ENCODE data around the gene ALKBH6.

ALKBH6 gene

GRCh38 chr19:36008336-36008978 lies 5.6 kb downstream of the ALKBH6 start, which contains the start of gene SYNE4:
SYNE4 (minus strand) TSS chr19:36008813; CDS start chr19:36008681, 132 bp downstream.
- Histone ChIP-seq H3K9ac (ENCODE audit: low read depth, low read length) (peak within 1 kb of the TSS; percentile 47; the same call in 1 of the 2 replicates), H3K36me3 (ENCODE audit: control insufficient read depth, insufficient read depth, low read length) (no peaks in the 10 kb centered on the region), H3K9me3 (ENCODE audit: control insufficient read depth, insufficient read depth, low read length) (no peaks in the 10 kb centered on the region), H3K27me3 (ENCODE audit: control insufficient read depth, insufficient read depth, low read length) (no peaks in the 10 kb centered on the region), H3K4me3 (ENCODE audit: low read depth, low read length) (peak within 1 kb of the TSS; percentile 60), H3K4me1 (ENCODE audit: control insufficient read depth, insufficient read depth, low read length) (peaks cover 4% of the 10 kb centered on the region; the same call in 1 of the 2 replicates), H3K27ac (ENCODE audit: low read depth, low read length) (peak within 1 kb of the TSS; percentile 37)

- no peak overlapping the region for H3K9ac ChIP-seq (ENCODE audit: low read depth, low read length)
- H3K4me1 ChIP-seq (ENCODE audit: control insufficient read depth, insufficient read depth, low read length): no peaks in the 10 kb centered on the region; the same call in 1 of the 2 replicates
Measured at GRCh38 chr19:36006955-36007354, 7.1 kb downstream of the ALKBH6 start.

DNA sequence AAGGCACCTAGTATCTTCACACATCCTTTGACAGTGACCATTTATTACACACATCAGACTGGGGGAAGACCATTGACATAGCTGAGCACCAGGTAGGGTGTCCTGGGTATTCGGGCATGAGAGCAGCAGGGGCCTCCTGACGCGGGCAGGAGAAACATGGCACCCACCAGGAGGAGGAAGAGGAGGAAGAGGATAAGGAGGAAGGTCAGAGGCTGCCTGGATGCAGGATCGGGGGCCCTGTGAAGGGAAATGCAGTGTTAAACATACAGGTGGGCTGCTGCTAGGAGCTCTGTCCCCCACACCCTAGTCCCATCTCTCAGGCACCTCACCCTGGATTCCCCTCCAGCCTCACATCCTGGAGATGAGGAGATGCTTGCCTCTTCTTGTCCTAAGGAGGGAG lies 10.7 kb downstream of the ALKBH6 start:
- no peaks in the 10 kb centered on the region for H3K36me3 ChIP-seq (ENCODE audit: control insufficient read depth, insufficient read depth, low read length)
- H3K27ac ChIP-seq (ENCODE audit: low read depth, low read length): no peak overlapping the region
- no peak overlapping the region for H3K9ac ChIP-seq (ENCODE audit: low read depth, low read length)
- no peaks in the 10 kb centered on the region for H3K27me3 ChIP-seq (ENCODE audit: control insufficient read depth, insufficient read depth, low read length)
- H3K4me1 ChIP-seq (ENCODE audit: control insufficient read depth, insufficient read depth, low read length): no peaks in the 10 kb centered on the region; the same call in 1 of the 2 replicates
- no peak overlapping the region for H3K4me3 ChIP-seq (ENCODE audit: low read depth, low read length)
- H3K9me3 ChIP-seq (ENCODE audit: control insufficient read depth, insufficient read depth, low read length): no peaks in the 10 kb centered on the region

More at GRCh38 chr19:36006955-36007354, 7.1 kb downstream of the ALKBH6 start:
- Histone ChIP-seq H3K36me3 (ENCODE audit: control insufficient read depth, insufficient read depth, low read length) (no peaks in the 10 kb centered on the region), H3K27ac (ENCODE audit: low read depth, low read length) (no peak overlapping the region), H3K4me3 (ENCODE audit: low read depth, low read length) (no peak overlapping the region), H3K27me3 (ENCODE audit: control insufficient read depth, insufficient read depth, low read length) (no peaks in the 10 kb centered on the region), H3K9me3 (ENCODE audit: control insufficient read depth, insufficient read depth, low read length) (no peaks in the 10 kb centered on the region)

- H3K9ac ChIP-seq (ENCODE audit: low read depth, low read length): no peak overlapping the region
- H3K36me3 ChIP-seq (ENCODE audit: control insufficient read depth, insufficient read depth, low read length): no peaks in the 10 kb centered on the region
- no peaks in the 10 kb centered on the region for H3K9me3 ChIP-seq (ENCODE audit: control insufficient read depth, insufficient read depth, low read length)
- H3K27me3 ChIP-seq (ENCODE audit: control insufficient read depth, insufficient read depth, low read length): no peaks in the 10 kb centered on the region
- H3K4me1 ChIP-seq (ENCODE audit: control insufficient read depth, insufficient read depth, low read length): no peaks in the 10 kb centered on the region
- H3K4me3 ChIP-seq (ENCODE audit: low read depth, low read length): no peak overlapping the region
- H3K27ac ChIP-seq (ENCODE audit: low read depth, low read length): no peak overlapping the region
Measured at GRCh38 chr19:36001605-36002004, 12.4 kb downstream of the ALKBH6 start.

GRCh38 chr19:35996777-35997176 lies 17.2 kb downstream of the ALKBH6 start:
- Histone ChIP-seq H3K36me3 (ENCODE audit: control insufficient read depth, insufficient read depth, low read length) (no peaks in the 10 kb centered on the region), H3K27ac (ENCODE audit: low read depth, low read length) (no peak overlapping the region), H3K9ac (ENCODE audit: low read depth, low read length) (no peak overlapping the region), H3K4me1 (ENCODE audit: control insufficient read depth, insufficient read depth, low read length) (no peaks in the 10 kb centered on the region), H3K4me3 (ENCODE audit: low read depth, low read length) (no peak overlapping the region), H3K9me3 (ENCODE audit: control insufficient read depth, insufficient read depth, low read length) (no peaks in the 10 kb centered on the region), H3K27me3 (ENCODE audit: control insufficient read depth, insufficient read depth, low read length) (no peaks in the 10 kb centered on the region)

DNA sequence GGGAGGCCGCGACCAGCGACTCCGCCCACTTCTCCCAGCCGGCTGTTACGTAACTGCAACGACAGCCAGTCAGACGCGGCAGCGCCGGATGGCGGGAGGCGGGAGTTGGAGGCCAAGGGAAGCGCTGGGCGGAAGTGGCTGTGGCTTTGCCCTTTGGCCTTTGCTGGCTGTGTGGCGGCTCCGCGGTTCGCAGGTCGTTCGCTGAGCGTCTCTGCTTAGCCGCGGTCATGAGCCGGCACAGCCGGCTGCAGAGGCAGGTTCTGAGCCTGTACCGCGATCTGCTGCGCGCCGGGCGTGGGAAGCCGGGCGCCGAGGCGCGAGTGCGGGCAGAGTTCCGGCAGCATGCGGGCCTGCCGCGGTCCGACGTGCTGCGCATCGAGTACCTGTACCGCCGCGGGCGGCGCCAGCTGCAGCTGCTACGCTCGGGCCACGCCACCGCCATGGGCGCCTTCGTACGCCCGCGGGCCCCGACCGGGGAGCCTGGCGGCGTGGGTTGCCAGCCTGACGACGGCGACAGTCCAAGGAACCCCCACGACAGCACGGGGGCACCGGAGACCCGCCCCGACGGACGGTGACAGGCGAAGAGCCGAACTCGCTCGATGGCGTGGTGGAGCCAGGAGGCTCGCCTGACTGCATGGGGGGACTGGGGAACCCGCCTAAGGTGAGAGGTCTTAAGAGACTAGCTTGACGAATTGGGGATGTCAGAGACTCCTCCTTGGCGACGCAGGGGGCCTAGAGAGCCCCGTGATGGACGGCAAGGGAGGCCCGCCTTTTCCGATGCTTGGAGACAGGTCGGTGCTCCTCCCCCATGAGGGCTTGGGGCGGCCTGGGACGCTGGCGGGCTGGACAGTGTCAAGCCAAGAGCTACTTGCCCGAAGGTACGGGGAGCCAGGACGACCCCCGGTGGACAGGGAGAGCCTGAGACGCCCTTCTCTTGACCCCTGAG lies 18.7 kb downstream of the ALKBH6 start, which contains the start of gene SDHAF1:
TSS of gene SDHAF1 (plus strand) at position 141 of the 946 bp plus-strand sequence. CDS start at position 228, 87 bp downstream.
- Histone ChIP-seq H3K9me3 (ENCODE audit: control insufficient read depth, insufficient read depth, low read length) (no peaks in the 10 kb centered on the region), H3K27ac (ENCODE audit: low read depth, low read length) (peak within 1 kb of the TSS; percentile 71), H3K36me3 (ENCODE audit: control insufficient read depth, insufficient read depth, low read length) (no peaks in the 10 kb centered on the region)

DNA sequence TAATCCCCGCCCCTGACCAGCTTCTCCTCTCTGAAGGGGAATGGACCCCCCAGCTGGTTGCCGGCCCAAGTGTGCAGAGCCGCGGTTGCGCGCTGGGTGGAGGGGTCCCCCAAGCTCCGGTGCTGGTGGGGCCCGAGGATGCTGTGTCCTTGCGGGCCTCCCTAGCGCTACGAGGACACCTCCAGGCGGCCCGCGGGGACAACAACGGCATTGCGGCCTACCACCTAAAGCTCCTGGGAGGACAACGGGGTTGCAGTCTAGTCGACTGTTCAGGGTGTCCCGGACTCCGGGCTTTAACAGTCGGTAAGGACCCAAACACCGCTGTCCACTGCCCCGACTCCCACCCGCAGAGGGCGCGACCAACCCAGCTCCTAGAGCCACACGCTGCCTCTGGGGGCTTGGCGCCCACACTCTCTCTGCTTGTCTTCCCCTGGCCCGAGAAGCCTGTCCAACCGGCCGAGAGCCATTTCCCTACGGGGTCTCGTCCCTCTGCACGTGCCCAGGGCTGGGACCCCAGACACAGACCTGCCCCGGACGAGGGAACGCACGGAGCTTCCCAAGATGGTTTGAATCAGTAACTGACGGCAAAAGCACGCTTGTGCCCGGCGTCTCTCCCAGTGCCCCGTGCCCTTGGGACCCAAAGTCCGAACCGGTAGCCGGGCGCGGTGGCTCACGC lies 20.0 kb downstream of the ALKBH6 start:
- Histone ChIP-seq H3K4me3 (ENCODE audit: low read depth, low read length) (no peak overlapping the region), H3K27ac (ENCODE audit: low read depth, low read length) (no peak overlapping the region)

More for the DNA sequence above, 18.7 kb downstream of the ALKBH6 start, which contains the start of gene SDHAF1:
- no peaks in the 10 kb centered on the region; the same call in 1 of the 2 replicates for H3K27me3 ChIP-seq (ENCODE audit: control insufficient read depth, insufficient read depth, low read length)
- no peaks in the 10 kb centered on the region for H3K4me1 ChIP-seq (ENCODE audit: control insufficient read depth, insufficient read depth, low read length)
- peak within 1 kb of the TSS; percentile 84 for H3K4me3 ChIP-seq (ENCODE audit: low read depth, low read length)
- peak within 1 kb of the TSS; percentile 58; the same call in 1 of the 2 replicates for H3K9ac ChIP-seq (ENCODE audit: low read depth, low read length)

GRCh38 chr19:35992907-35993765 lies 20.9 kb downstream of the ALKBH6 start:
- Histone ChIP-seq H3K27ac (ENCODE audit: low read depth, low read length) (no peak overlapping the region), H3K9me3 (ENCODE audit: control insufficient read depth, insufficient read depth, low read length) (no peaks in the 10 kb centered on the region), H3K4me1 (ENCODE audit: control insufficient read depth, insufficient read depth, low read length) (no peaks in the 10 kb centered on the region), H3K4me3 (ENCODE audit: low read depth, low read length) (no peak overlapping the region), H3K27me3 (ENCODE audit: control insufficient read depth, insufficient read depth, low read length) (no peaks in the 10 kb centered on the region; the same call in 1 of the 2 replicates), H3K9ac (ENCODE audit: low read depth, low read length) (no peak overlapping the region), H3K36me3 (ENCODE audit: control insufficient read depth, insufficient read depth, low read length) (no peaks in the 10 kb centered on the region)

More for the DNA sequence above, 20.0 kb downstream of the ALKBH6 start:
- H3K9ac ChIP-seq (ENCODE audit: low read depth, low read length): no peak overlapping the region
- no peaks in the 10 kb centered on the region for H3K4me1 ChIP-seq (ENCODE audit: control insufficient read depth, insufficient read depth, low read length)
- H3K36me3 ChIP-seq (ENCODE audit: control insufficient read depth, insufficient read depth, low read length): no peaks in the 10 kb centered on the region
- no peaks in the 10 kb centered on the region; the same call in 1 of the 2 replicates for H3K27me3 ChIP-seq (ENCODE audit: control insufficient read depth, insufficient read depth, low read length)
- H3K9me3 ChIP-seq (ENCODE audit: control insufficient read depth, insufficient read depth, low read length): no peaks in the 10 kb centered on the region

DNA sequence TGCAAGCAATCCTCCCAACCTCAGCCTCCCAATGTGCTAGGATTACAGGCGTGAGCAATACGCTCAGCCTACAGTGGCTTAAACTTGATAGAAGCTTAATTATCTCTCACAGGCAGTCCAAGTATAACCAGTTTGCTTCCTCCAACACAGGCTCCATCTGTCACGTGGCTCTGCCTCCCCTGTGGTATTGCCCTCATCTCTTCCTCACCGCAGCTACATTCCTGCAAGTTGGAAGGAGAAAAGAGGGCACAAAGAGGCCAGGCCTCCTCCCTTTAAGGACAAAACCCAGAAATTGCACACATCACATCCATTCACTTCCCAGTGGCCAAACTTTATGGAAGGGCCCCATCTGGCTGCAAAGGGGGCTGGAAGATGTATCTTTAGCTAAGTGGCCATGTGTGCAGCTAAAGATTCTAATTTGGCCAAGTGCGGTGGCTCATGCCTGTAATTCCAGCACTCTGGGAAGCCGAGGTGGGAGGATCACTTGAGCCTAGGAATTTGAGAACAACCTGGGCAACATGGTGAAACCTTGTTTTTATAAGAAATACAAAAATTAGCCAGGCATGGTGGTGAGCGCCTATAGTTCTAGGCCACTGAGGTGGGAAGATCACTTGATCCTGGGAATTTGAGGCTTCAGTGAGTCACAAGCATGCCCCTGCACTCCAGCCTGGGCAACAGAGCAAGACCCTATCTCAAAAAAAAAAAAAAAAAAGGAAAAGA lies 22.1 kb downstream of the ALKBH6 start:
- Histone ChIP-seq H3K9me3 (ENCODE audit: control insufficient read depth, insufficient read depth, low read length) (no peaks in the 10 kb centered on the region), H3K27me3 (ENCODE audit: control insufficient read depth, insufficient read depth, low read length) (no peaks in the 10 kb centered on the region; the same call in 1 of the 2 replicates), H3K4me1 (ENCODE audit: control insufficient read depth, insufficient read depth, low read length) (no peaks in the 10 kb centered on the region), H3K9ac (ENCODE audit: low read depth, low read length) (no peak overlapping the region), H3K4me3 (ENCODE audit: low read depth, low read length) (no peak overlapping the region), H3K27ac (ENCODE audit: low read depth, low read length) (no peak overlapping the region), H3K36me3 (ENCODE audit: control insufficient read depth, insufficient read depth, low read length) (no peaks in the 10 kb centered on the region)
